Astrocyte (in vitro differentiated cells and primary cell): ENCODE results near the gene FGFRL1.

Experiments used
- EZH2 ChIP-seq: IDR thresholded peaks from 2 replicates; pipeline ENCODE4 v1.6.1; 2012; ENCODE audit warnings: mild to moderate bottlenecking, low read length, inconsistent platforms; ENCODE audit not compliant: insufficient read depth
- TF ChIP-seq, protein P1 (sequence below): IDR thresholded peaks from 2 replicates; pipeline ENCODE4 v1.5.1; 2011; ENCODE audit warnings: low read depth, mild to moderate bottlenecking, inconsistent platforms, low read length, moderate library complexity; ENCODE audit not compliant: insufficient read depth

DNA sequence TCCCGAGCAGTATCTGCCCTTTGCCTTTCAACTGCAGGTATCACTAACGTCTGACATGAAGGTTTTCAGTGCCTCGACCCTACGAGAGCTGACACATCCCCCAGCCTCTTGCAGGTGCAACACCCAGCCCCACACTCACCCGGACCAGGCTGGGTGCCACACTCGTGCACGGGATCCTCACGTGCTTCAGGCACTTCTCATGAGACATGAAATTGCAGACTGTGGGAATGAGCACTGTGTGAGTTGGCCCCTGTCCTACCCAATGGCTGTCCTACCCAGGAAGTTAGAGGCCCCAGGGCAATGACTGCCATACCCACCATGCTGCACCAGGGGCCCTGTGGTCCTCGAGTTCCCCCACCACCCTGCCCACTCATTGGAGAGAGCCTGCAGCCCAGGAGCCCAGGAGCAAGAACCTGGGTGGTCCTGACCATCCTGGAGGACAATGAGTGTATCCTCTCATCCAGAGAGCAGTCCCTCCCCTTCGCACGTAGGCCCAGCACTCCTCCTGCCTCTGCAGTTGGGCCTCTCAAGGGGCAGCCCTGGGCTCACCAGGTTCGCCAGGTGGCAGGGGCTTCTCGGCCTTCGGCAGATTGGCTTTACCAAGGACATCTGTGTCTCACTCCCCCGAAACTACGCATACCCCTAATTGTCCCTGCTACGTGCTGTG lies 40.4 kb upstream of the FGFRL1 start:
- TF ChIP-seq, protein P1, sequence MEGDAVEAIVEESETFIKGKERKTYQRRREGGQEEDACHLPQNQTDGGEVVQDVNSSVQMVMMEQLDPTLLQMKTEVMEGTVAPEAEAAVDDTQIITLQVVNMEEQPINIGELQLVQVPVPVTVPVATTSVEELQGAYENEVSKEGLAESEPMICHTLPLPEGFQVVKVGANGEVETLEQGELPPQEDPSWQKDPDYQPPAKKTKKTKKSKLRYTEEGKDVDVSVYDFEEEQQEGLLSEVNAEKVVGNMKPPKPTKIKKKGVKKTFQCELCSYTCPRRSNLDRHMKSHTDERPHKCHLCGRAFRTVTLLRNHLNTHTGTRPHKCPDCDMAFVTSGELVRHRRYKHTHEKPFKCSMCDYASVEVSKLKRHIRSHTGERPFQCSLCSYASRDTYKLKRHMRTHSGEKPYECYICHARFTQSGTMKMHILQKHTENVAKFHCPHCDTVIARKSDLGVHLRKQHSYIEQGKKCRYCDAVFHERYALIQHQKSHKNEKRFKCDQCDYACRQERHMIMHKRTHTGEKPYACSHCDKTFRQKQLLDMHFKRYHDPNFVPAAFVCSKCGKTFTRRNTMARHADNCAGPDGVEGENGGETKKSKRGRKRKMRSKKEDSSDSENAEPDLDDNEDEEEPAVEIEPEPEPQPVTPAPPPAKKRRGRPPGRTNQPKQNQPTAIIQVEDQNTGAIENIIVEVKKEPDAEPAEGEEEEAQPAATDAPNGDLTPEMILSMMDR, result no peak
- TF ChIP-seq EZH2, result no peak
